Activated CD4-positive, alpha-beta T cell treated with anti-CD3 and anti-CD28 coated beads, Interleukin-2, amount 50 U/mL, for 48 hours (primary cell): ENCODE measurements around the gene PIGA.
"Not testable (repeated sequence)": the region's sequence is repeated elsewhere in the genome, so short reads cannot be mapped to it uniquely, and the experiment has no call there.

Experiments used
- DNase-seq, 2 experiments: peaks; one replicate each; pipeline ENCODE4 v3.0.0-alpha.2; 2020

The PIGA gene

DNA sequence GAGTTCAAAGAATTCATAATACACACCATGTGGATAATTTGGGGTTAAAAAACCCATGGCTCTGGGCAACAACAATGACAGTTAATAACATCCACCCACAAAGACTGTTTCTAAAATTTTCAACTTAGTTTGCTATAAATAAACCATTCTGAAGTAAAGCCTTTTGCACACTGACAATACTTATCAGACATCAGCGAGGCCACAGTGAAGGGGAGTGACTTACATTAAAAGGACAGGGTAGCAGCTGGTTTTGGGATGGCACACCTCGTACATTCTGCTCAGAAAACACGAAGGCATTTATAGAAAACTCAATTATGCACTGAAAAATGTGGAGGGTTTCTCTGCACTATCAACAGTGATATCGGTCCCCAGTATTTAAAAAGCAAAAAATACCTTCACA, 15.0 kb downstream of the PIGA start:
- no peak for DNase-seq

DNA sequence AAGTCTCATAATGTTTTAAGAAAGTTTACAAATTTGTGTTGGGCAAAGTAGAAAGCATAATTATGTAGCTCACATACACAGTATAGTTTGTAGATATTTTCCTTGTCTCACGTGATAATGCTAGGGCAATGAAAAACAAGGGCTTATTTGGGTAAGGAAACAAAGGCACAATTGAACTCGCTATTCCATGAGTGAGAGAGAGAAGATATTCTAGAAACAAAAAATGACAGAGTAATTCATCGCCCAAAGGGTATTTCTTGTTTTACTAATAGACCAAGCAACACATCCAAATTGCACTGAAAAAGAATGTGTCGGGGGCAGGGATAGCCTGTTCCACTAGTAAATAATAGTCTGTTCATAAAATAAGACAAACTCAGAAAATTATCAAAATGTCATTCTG, 16.2 kb downstream of the PIGA start:
- DNase-seq, result no peak

DNA sequence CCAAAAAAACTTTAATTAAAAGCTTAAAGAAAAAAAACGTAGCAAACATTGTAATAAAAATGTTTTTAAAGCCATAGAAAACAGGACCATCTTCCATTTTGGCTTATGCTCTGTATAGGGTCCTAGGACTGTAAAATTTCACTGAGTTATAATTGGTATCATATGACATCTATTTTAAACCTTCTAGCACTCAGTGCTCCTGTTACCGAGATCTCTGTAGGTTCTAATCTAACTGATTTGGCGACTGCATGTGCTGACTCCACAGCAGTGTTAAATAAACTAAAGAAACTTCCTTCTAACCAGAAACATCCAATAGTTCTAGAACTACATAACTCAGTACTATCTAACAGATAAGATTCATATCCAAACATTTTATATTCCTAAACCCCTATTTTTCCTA, 19.8 kb downstream of the PIGA start, which contains the start of gene ASB11:
Gene ASB11 (minus strand): TSS at position 132 of the 400 bp plus-strand sequence. CDS start 35 bp downstream, at position 97.
- no peak for DNase-seq

DNA sequence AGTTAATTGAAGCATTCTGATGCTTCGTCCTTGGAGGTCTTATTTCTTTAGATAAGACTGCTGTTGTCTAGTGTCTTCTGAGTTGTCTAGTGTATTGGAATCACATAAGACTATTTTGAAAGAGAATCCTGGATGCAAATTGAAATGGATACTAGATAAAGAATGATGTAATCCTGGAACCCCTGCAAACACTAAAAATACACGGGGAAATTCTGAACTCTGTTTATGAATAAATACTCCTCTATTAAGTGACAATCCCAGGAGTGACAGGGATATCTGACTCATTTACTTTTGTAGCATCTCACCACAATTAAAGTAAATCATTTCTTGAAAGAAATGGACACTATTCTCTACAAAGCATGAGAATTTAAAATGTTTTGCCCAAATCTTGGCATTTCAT, 20.9 kb downstream of the PIGA start:
- DNase-seq, result no peak

DNA sequence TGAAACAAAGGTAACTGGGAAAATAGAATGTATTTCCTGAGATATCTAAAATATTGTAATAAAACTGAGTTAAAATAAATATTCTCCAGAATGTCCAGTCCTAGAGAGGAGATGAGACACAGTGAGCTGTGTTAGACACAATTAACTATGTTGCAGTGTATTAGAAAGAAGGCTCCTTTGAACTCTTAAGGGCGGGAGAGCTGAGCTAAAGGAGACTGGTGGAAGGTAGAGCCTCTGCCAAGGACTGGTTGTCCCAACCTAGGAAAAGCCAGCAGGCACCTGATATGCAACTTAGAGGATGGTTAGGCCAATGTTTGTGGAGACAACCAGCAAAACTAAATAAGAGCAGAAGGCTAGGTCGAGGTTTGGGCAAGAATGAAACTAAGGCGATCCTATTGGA, 24.2 kb downstream of the PIGA start:
- DNase-seq, result no peak

DNA sequence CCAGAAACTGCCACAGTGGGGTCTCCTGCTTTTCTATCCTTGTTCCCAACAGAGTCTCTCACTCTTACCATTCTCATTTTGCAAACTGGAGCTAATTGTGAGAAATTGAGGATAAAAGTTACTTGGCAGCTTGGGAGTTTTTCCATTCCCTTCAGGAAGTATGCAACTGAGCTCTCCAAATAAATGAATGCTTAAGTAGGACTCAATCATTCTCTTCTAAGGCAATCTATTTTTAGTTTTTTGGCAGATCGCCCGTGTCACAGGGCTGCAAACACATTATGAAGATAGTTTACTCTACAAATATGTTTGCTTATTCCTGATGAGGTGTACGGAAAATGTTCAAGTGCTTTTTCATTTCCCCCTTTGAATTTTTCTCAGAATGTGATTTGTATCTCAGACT, 25.2 kb downstream of the PIGA start:
- no peak for DNase-seq

DNA sequence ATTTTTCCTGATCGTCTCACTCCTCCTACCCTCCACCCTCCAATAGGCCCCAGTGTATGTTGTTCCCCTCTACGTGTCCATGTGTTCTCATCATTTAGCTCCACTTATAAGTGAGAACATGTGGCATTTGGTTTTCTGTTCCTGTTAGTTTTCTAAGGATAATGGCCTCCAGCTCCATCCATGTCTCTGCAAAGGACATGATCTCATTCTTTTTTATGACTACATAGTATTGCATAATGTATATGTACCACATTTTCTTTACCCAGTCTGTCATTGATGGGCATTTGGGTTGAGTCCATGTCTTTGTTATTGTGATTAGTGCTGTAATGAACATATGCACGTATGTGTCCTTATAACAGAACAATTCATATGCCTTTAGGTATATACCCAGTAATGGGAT, 29.4 kb downstream of the PIGA start:
- DNase-seq, result not testable (repeated sequence)

DNA sequence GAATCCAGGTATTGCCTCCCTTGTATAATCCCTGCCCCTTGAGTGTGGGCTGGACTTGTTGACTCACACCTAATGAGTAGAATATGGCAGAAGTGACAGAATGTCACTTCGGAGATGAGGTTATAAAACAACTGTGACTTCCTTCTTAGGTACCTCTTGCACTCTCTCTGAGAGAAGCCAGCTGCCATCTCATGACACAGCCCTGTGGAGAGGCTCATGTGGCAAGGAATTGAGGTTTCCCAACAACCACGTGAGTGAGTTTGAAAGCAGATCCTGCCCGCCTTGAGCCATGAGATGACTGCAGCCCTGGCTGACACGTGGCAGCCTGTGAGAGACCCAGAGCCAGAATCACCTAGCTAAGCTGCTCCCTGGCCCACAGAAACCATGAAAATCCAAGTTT, 33.4 kb downstream of the PIGA start:
- peak; percentile 11 to 24 for DNase-seq

DNA sequence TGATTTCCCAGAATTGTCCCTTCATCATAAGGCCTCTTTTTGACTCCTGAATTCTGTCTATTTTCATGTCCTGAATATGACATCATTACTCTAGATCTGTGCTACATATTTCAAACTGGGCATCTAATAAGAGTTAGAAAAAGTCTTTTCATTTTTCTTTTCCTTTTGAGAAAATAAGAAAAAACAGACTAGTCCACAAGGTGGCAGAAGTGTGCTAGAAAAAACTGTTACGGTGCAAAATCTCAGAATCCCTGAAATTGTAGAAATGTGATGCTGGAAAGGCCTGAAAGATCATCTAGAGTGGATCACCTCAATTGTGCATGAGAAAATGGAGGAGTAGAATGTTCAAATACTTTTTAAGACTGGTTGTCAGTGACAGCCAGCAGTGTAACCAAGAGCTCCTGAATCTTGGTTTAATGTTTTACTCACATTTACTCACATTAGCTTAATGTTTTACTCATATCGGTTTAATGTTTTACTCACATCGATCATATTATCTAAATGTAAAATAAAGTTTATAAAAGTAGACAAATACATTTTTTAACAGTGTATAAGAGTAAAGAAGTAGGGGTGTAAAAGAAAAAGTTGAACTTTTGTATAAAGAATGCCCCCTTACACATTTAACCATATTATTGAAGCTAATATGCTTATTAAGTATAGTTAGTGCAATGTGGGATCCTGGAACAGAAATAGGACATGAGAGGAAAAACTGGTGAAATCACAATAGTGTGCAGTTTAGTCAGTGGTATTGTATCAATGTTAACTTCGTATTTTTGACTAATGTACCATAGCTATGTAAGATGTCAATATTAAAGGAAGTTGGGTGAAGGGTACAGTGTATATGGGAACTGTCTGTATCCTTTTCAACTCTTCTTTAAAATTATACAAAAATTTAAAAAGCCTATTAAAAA, 35.1 kb downstream of the PIGA start:
- DNase-seq, result no peak

DNA sequence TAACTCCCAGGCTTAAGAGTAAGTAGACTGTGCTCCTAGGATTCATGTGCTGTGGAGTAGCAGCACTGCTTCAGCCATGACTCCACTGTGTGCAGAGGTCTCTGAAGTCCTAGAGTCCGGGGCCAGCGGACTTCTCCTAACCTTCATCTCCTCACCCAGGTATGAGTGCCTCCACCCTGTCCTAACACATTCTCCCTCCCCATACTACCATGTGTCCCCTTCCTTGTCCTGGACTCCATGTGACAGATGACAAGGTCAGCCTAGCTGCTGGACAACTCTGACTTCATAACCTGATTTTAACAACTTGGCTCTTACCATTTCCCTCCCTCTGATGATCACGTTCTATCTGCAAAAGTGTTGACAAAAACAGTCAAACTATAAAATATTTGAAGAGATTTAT, 36.5 kb downstream of the PIGA start:
- DNase-seq, result no peak

DNA sequence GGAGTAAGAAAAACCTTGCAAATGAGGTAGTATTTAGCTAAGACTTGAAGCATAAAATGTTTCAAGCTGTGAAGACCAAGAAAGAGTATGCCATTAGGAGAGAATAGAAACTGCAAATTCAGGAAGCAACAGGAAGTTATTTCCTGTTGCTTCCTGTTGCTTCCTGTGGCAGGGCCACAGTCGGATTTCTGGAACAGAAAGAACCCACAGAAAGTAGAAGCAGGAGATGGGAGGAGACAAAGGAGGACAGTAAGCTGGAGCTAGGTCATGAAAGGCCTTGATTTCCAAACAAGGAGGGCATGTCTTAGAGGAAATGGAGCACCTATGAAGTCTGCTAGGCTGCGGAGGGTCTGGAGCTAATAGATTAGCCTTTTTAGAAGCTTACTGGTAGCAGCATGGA, 37.1 kb downstream of the PIGA start:
- DNase-seq, result no peak

DNA sequence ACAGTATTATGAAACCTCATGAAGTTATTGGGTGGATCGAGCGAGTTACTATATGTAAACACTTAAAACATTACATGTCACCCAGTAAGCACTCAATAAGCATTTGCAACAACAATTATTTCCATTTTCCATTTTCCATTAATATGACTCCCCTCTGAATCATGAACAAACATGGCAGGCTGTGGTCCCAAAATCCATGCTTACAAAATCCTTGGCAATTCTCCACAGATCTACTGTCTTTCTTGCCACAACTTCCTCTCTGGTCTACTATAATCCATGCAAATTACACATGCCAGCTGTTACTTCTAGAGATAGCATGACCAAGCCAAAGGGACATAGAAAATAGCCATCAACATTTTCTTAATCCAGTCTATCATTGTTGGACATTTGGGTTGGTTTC, 41.9 kb downstream of the PIGA start:
- no peak for DNase-seq

DNA sequence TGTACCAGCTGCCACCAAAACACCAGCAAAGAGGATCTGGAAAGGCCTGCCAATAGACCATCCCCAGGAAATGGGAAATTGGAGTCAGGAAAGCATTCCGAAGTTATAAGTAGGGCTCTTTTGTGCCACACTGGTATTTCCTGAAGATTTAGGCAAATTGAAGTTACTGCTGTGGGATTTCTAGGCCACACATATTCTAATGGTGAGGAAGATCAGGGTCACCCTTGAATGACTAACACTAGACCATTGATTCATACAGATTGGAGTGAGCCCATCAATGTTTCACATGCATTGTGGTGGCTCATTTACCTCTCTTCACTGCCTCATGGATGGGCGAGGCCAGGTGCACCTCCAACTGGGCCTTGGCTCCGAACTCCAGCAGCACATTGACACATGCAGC, 42.5 kb downstream of the PIGA start:
- DNase-seq, result no peak

DNA sequence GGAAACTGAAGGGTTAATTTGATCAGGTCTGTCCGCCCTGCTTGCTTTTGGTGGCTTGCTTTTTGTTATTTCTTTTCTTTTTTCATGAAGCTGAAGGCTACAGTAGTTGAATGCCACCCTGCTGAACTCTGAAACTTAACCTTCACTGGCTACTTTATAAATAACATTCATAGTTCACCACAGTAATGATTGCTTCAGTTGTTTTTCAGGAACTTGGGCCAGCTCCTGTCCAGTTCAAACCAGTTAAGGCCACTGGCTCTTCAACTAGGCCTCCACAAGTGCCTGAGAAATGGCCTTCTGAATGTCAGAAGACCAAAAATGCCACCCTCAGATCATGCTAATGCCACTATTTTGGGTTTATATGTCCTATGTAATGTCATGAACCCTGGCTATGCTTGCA, 57.7 kb downstream of the PIGA start:
- DNase-seq, result no peak

DNA sequence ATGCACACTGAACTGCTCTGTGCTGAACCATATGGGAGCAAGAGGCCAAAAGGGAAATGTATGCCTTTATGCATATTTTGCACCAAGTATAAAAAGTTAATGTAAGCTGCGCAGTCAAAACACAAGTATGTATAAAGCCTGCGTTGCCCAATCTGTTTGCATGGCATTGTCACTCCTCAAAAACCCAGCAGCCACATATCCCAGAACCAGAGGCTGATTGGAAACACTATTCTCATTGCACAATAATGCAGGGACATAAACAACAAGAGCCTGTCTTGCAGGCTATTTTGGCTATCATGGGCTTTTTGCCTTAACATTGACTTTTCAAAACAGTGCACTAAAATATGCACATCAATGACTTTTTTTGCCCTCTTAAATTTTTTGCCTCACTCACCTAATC, 60.4 kb downstream of the PIGA start:
- DNase-seq, result no peak

DNA sequence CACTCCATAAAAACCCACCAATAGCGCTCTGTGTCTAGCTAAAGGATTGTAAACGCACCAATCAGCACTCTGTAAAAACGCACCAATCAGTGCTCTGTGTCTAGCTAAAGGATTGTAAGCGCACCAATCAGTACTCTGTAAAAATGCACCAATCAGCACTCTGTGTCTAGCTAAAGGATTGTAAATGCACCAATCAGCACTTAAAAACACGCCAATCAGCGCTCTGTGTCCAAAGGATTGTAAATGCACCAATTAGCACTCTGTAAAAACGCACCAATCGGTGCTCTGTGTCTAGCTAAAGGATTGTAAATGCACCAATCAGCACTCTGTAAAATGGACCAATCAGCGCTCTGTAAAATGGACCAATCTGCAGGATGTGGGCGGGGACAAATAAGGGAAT, 62.0 kb downstream of the PIGA start:
- not testable (repeated sequence) for DNase-seq

DNA sequence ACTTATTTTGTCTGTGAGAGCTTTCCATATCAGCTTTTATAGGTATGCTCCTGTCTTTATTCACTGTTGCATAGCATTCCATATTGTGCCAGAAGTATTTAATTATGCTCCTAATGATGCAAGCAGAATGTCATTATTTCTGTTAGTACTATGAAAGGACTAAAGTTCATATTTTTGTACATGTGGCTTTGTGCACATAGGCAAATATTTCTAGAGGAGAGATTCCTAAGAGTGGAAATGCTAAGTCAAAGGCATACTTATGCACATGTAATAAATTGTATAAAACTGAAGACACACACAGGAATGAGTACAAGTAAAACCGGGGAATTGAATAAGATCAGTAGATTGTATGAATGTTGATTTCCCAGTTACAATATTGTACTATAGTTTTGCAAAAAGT, 63.6 kb downstream of the PIGA start:
- DNase-seq, result no peak

DNA sequence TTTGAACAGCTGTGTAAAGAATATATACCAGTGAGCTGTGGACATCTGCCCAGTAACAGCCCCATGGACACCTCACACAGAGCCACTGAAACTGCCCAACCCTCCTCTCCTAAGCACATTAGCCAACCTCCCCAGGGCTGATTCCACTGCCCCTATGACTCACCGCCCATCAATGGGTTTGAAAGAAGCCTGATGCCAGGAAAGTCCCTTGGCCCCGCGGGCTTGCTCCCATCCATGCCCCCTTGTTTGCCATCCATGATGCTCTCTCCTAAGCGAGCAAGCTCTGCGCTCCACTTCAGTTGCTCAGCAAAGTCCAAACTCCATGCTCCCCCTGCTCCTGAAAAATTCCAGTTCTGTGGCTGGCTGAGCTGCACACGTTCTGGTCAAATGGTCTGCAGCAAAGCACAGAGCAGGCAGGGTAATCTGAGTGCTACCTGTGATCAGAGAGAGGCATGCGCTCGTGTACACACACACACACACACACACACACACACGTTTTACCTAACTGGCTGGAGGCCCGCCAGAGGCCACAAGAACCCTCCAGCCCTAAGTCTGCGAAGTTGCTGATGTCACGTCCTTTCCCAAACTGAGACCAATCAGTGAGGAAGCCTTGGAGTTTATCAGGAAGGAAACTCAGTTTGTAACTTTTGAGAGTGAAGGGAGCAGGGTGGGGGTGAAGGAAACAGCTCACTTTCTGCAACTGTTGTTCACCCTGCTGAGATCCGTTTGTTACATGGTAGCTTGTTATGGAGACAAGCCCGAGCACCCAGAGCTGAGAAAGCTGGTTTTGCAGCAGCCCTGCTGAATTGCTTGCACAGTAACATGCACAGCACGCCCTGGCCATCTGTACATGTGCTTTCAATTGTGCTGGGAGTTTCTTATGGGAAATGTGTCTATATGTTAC, 65.5 kb downstream of the PIGA start, which contains the start of gene ASB9:
Gene ASB9 (minus strand): TSS at position 466 of the 904 bp plus-strand sequence. CDS start 209 bp downstream, at position 257.
- peak; percentile 3 to 14 for DNase-seq
